ENCODE data around the gene BRICD5.
"Not testable (repeated sequence)": the region's sequence is repeated elsewhere in the genome, so short reads cannot be mapped to it uniquely, and the experiment has no call there.

Gene BRICD5

DNA sequence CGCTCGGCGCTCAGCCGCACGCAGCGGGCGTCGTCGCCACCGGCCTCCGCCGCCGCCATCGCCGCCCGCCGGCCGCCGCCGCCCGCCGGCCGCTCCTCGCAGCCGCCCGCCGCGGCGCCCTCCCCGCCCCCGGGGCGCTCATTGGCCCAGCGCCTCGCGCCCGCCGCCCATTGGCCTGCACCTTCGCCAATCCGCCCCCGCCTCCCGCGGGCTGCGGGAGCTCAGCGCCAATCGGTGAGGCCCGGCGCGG lies 4.0 kb upstream of the BRICD5 start, which contains the start of gene PGP:
Gene PGP (minus strand): TSS at position 122 of the 250 bp plus-strand sequence. CDS start 63 bp downstream, at position 59.
- no peak for DNase-seq

DNA sequence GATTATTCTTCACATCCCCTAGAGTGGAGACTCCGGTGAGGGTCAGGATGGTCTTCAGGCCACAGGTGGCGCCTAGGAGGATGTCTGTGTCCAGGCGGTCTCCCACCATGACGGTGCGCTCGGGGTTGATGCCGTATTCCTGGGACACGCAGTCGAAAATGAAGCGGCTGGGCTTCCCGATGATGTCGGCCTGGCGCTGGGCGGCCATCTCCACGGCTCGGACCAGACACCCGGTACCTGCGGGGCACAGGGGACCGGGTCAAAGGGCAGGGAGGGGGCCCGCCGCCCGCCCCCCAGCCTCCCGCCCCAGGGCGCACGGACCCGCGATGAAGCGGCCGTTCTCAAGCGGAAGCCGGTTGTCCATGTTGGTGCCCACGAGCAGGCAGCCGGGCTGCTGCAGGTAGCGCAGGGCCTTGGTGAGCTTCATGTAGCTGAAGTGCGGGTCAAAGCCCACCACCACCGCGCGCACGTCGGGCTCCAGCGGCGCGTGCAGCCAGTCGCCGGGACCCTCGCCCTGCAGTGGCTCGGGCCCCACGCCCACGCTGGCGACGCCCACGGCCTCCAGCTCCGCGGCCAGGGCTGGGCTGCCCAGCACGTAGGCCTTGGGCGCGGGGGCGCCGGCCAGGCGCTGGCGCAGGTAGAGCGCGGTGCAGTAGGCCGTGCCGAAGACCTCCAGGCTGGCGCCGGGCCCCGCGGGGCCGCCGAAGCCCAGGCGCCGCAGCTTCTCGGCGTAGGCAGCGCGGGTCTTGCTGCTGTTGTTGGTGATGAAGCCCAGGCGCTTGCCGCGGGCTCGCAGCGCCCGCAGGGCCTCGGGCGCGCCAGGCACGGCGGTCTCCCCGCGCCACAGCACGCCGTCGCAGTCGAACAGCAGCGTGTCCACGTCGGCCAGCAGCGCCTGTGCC lies 3.4 kb upstream of the BRICD5 start:
- no peak for DNase-seq

DNA sequence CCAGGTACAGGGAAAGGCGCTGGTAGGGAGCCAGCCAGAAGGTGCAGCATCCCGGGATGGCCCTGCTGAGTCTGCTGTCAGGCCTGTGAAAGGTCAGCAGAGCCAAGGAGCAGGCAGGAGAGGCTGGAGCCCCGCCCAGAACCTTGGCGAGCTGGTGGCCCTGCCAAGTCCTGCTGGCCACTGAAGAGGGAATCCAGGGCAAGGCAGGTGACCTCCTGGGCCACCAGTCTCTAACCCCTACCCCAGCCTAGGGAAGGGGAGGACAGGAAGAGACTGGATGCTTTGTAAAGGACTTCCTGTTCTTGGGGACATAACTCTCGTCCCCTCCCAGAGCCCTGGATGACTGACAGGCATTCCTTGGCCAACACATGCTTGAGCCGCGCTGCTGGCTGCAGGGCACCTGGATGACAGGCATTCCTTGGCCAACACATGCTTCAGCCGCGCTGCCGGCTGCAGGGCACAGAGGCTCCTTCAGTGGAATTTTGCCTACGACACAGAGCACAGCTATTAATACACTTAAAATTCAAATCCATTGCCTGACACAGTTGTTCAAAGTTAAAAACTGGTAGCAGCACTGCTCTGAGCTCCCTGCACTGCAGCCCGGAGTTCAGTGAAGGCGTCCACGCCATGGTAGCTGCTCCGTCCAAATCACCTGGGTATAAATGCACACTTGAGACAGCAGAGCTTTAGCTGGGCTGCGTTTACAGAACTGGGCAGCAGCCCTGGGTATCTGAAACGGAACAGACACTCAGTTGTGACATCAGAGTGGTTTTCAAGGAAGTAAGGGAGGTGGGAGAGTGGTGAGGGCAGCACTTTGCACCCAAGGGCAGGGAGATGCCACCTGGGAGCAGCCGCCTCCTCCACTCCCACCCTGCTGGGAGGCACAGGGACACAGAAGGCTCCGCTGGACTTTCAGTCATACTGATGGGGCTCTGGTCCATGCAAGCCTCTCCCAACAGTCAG lies 2.0 kb upstream of the BRICD5 start:
- no peak for DNase-seq

DNA sequence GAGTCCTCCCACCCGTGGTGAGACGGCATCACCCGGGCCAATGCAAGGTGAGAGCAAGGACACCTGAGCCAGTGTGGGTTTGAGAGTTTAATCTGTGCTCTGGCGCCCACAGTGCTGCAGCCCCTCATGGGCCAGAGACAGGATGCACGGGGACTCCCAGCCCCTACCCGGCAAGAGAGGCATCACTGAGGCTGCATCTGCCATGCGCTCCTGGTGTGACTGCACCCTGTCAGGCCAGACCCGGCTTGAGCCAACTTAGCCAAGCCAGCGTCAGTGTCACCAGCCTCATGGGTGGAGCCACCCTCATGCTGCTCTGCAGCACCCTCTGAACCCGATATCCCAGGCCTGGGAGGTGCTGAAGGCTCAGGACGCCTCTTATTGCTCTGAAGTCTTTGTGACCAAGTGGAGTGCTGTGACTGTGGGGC lies 1.3 kb upstream of the BRICD5 start:
- no peak for DNase-seq

DNA sequence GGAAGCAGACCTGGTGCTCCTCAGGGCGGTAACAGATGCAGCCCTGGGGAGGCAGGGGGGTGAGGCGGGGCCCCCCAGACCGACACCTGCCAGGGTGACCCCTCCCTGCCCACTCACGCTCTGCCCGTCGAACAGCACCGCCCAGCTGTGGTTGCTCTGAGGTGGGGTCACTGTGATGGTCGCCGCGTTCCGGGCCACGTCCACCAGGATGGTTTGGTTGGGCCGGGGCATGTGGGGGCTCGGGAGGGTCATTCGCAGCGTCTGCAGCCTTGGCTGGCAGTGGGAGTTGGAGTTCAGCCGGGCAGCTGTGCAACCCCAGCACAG lies 692 bp downstream of the BRICD5 start:
- no peak for DNase-seq

DNA sequence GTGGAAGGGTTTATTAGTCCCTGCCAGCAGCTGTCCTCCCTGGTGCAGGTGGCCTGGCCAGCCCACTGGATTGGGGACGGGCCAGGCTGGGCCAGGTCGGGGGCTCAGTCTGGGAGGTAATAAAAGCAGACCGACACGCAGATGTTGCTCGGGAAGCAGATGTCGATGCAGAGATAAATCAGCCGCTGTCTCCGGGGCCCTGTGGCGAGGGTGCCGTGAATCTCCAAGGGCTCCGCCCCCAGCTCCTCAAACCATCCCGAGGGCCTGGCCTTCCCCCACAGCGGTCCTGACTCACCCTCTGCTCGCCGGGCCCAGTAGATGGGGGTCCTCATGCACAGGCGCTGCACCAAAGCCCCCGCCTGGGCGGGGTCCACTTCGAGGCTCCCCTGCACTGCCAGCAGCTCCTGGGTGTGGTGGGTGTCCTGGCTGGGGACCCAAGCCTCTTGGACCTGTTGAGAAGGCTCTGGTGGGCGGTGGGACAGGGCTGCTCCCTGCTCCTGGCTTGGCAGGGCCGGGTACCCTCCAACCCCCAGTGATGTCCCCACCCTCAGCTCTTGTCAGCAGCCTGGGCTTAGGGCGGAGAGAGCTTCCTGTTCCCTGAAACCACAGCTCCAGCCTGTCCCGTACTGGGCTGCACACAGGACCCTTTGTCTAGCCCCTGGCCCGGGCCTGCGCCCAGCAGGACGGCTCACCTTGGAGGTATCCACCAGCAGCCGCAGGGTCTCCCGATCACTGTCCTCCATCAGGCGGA lies 1.2 kb downstream of the BRICD5 start:
- DNase-seq = no peak

DNA sequence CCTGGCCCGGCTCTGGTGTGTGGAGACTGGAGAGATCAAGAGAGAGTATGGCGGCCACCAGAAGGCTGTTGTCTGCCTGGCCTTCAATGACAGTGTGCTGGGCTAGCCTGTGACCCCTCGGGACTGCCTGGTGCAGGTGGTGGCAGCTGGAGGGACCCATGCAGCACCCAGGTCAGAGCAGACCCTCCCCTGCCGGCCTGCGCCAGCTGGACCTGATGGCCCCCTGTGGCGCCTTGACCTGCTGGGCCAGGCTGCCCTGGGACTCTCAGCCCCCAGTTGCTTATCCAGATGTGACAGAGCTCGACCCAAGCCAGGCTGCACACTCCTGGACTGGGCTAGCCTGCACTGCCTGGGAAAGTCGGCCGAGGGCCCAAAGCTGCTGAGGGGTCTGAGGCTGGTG lies 1.9 kb downstream of the BRICD5 start:
- no peak for DNase-seq

DNA sequence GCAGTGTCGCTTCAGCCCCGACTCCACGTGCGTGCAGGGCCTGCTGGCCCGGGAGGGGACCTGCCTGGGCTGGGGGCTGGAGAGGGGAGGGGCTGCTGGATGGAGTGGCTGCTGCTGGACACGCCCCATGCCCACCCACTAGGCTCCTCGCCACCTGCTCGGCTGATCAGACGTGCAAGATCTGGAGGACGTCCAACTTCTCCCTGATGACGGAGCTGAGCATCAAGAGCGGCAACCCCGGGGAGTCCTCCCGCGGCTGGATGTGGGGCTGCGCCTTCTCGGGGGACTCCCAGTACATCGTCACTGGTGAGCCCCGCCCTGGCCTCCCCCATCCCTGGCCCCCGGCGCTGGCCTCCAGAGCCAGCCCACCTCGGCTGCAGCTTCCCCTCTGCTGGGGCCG lies 2.4 kb downstream of the BRICD5 start:
- no peak for DNase-seq

DNA sequence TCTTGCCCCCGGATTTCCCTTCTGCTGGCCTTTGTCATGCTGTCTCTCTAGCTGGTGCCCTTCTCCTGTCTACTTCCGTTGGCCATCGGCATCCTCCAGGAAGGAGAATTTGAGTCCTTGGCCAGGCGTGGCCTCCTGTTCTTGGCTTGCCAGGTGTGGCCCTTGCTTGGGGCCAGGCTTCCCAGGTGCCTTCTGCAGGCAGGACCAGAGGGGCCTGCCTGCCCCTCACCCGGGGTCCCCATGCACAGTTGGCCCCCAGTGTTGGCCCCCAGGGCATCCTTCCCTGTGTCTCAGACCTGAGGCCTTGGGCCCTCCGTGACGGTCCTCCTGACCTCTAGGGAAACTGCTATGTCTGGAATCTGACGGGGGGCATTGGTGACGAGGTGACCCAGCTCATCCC lies 2.8 kb downstream of the BRICD5 start:
- no peak for DNase-seq

DNA sequence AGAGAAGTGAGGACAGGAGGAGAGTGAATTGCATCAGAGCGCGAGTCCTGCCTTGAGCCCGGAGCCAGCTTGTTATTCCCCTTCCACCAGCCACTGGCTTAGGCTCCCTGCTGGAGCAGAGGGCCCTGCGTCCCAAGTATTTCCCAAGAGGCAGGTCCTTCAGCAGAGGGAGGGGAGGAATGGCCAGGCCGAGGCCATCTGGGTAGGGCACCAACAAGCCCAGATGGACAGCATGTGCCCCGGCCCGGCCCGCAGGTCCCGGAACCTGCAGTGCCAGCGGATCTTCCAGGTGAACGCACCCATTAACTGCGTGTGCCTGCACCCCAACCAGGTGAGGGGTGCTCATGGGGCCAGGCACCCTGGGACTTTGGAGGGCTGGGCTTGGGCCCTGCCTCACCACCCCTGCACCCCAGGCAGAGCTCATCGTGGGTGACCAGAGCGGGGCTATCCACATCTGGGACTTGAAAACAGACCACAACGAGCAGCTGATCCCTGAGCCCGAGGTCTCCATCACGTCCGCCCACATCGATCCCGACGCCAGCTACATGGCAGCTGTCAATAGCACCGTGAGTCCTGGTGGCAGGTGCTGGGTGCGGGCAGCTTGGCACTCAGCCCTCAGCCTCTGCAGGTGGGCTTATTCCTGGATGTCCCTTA lies 3.8 kb downstream of the BRICD5 start:
- no peak for DNase-seq

DNA sequence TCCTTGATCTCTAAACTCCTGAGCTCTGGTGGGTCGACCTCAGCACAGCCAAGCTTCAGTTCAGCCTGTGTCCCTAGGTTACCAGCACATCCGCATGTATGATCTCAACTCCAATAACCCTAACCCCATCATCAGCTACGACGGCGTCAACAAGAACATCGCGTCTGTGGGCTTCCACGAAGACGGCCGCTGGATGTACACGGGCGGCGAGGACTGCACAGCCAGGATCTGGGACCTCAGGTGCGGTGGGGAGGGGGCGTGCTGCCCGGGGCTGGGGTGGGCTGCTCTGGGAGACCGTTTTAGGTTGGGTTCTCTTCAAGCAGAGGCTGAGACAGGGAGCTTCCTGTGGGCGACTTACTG lies 4.3 kb downstream of the BRICD5 start:
- DNase-seq = no peak

DNA sequence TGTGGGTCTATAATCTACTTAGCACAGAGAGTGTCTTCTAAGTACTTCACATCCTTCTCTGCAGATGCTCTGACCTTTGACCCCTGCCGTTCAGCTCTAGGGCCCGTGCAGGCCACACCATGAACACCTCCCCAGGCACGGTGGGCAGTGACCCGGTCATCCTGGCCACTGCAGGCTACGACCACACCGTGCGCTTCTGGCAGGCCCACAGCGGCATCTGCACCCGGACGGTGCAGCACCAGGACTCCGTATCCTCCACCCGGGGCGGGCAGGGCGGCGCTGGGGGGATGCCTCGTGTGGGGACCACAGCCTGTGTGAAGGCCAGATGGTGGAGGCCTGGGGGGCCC lies 4.7 kb downstream of the BRICD5 start:
- DNase-seq = no peak

DNA sequence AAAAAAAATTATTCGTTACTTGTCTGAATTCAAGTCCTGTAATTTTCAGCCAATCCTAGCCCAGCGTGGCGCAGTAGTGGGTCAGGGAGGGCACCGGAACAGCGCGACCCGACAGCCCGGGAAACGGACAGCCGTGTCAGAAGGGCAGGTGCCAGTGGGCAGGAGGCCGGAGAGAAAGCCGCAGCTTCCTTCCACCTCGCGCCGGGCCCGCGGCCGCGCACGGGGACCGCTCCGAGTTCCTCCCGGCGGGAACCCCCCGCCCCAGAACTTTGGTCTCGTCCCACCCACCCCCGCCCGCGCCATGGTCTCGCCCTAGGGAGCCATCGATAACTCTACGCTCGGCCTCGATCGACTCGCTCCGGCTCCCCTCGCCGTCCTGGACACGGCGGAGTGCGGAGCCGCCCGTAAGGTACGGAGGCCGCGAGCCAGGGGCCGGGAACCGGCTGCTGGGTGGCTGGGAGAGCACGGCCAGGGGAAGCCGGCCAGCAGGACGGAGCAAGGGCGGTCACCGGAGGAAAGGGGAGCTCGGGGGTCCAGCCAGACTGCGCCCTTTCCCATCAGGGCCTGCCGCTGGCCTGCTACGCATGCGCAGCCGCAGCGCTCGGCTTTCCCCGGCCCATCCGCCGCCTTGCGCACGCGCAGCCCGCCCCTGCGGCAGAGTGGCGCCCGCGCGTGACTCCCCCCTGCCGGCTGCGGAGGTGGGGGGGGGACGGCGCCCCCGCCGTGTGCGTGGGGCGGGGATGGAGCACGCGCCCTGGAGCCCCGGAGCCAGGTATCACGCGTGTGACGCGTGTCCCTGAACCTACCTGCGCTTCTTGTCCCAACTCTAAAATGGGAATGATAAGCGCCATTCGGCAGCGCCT lies 5.3 kb downstream of the BRICD5 start, which contains the start of gene MLST8:
Gene MLST8 (plus strand): TSS at position 351 of the 863 bp plus-strand sequence. CDS start 632 bp downstream, outside the sequence.
- DNase-seq = peak; percentile 45

DNA sequence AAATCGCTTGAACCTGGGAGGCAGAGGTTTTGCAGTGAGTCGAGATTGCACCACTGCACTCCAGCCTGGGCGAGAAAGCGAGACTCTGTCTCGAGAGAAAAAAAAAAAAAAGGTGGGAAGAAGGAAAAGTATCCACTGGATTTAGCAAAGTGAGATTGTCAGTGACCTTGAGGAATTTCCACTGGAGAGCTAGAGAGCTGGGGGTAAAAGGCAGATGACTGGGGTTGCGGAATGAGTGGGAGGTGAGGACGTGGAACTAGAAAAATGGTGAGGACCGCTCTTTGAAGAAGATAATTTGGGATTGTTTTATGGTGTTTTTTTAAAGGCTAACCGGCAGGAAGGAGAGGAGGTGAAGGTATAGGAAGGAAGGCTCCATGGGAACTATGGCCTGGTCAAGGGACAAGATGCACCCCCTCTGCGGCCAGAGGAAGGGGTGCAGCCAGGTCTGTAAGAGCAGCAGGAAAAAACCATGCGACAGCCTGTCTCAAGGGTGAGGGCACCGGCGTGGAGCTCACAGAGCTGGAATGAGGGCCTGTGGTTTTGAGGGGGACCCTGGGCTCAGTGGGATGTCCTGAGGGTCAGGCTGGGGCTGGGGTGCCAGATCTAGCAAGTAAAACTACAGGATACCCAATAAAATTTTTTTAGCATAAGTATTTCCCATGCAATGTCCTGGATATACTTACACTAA lies 6.1 kb downstream of the BRICD5 start:
- no peak for DNase-seq

DNA sequence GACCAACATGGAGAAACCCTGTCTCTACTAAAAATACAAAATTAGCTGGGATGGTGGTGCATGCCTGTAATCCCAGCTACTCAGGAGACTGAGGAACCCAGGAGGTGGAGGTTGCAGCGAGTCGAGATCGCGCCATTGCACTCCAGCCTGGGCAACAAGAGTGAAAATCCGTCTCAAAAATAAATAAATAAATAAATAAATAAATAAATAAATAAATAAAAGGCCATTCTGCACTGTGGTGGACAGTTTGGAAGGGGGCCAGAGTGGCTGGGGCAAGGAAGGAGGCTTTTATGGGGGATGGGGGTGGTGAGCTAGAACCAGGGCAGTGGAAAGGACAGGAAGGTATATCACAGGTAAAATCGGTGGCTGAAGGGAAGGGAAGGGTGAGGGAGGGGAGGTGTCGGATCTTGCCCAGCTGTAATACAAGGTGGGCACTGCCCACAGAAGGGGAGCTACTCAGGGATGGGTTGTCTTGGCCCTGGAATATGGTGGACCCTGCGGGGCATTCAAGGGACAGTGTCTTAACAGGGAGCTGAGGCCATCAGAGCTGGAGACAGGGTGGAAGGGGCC lies 7.5 kb downstream of the BRICD5 start:
- DNase-seq = not testable (repeated sequence)

DNA sequence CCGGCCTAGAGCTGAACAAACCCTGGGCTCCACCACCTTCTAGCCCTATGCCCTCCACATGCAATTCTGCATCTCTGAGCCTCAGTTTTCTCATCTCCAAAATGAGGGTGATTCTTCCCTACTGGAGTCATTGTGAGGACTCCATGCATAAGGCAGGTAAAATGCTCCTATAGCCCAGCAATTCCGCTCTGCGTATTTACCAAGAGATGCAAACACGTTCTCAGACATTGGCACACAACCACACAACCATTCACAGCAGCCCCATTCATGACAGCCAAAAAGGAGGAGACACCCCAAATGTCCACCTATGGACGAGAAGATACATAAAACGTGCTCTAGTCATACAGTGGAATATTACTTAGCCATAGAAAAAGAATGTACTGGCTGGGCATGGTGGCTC lies 10.3 kb downstream of the BRICD5 start:
- no peak for DNase-seq

DNA sequence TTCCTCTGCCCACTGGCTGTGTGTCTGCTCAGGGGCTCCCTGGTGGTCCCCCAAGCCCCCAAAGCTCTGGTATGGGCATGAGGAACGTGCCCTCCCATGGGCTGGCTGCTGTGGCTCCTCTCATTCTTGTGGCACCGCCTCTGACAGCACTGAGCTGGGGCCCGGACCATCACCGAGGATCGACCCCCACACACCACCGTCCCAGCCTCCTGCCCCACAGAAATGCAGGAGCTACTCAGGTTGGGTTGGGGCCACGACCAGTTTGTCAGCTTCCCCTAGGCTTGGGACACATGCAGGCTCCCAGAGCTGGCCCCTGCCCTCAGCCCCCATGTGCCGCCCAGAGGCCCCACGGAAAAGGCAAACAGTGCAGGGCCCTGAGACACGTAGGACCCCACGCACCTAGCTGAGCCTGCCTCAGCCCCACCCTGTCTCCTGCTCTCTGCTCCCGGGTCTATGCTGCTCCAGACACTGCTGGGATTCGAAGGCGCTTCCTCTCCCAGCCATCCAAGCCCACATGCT lies 11.0 kb downstream of the BRICD5 start:
- DNase-seq = no peak

DNA sequence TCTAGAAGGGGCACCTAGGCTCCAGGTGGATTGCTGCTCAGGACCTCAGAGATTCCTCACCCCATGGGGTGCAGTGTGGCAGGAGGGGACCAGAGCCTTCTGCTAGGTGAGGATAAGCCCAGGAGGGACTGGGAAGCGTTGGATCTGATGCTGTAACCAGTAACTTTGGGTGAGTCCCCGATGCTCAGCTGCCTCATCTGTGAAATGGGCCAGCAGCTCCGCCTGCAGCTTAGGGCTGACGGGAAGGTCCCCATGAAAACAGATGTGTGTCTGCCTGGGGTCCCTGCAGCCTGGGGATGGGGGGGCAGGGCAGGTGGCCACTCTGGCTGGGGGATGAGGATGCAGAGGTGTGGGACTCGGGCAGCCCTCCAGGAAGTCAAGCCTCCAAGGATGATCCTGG lies 11.6 kb downstream of the BRICD5 start:
- DNase-seq = no peak

DNA sequence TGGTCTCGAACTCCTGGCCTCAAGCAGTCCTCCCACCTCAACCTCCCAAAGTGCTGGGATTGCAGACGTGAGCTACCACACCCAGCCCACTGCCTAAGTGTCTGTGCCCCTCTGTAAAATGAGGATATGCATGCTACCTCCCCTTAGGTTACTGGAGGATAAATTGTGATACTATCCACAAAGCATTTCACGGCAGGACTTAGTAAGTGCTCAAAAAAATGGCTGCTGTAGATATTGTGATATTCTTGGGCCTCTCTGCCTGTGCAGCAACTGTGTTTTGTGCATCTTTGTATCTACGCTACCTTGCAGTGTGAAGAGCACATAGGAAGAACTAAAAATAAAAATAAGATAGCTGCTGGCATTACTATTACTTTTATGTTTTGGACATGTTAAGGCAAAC lies 12.4 kb downstream of the BRICD5 start:
- no peak for DNase-seq

DNA sequence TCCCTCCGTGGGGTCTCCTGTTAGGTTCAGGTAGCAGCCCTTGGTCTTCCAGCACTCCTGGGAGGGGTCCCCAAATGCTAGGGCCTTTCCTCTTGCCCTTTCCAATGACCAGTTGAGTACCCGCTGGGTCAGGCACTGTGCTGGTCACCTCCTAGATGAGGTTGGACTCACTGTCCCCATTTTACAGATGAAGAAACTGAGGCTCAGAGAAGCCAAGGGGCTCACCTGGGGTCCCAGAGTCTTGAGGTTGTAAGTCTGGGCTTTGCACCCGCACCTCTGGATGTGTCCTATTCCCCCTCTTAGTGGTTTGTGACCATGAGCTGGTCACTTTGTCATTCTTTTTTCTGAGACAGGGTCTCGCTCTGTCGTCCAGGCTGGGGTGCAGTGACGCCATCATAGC lies 12.9 kb downstream of the BRICD5 start:
- DNase-seq = no peak

Measured in NCI-H526 treated with DMSO at 0.1 percent for 48 hours (cell line).